HUDEP-2 (cell line): ENCODE data around the gene ZC3H11A.
A peak's percentile ranks its signal among the peaks of the same experiment; 100 is the strongest.
"Not testable (repeated sequence)": the region's sequence is repeated elsewhere in the genome, so short reads cannot be mapped to it uniquely, and the experiment has no call there.

Experiments
- DNase-seq, 76 experiments: peaks; one replicate each; lab custom pipeline; 2025; ENCODE audit not compliant: unreplicated experiment in 76 of 76; lab: John Stamatoyannopoulos, UW

The ZC3H11A gene

DNA sequence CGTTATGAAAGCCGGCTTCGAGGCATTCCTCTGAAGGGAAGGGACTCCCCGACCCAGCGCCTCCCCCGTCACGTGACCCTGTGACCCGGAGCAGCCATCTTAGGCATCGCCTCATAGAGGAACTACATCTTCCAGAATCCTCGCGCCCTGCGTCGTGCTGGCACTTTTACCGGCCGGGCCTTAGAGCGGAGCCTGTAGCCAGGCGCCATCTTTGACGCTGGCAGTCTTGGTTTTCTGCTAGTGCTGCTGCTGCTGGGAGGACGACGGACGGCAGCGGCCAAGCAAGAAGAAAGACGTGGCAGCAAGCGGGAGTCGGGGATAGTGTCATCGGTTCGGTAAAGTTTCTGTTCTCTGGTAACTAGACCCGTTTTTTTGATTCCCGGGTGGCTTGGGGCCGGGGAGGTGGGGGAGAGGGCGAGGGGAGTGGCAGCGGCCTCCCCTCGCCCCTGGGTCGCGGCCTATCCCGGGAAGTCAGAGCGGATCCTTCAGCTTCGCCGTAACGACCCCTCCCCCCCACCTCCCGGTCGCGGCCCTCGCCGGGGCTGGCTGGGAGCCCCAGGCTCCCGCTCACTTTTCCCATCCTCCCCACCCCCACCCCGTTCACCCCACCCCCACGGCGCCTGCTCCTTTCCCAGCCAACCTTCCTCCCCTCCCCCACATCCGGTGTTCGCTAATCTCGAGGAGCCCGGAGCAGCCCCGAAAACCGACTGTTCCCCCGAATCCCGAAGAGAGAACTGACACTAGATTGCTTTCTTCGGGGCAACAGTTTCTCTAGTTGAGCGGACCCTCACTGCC is at the start of gene ZC3H11A, which contains the start of gene ZBED6:
ZC3H11A (plus strand) TSS at position 183 of the 795 bp plus-strand sequence. CDS start 21,448 bp downstream, outside the sequence.
ZBED6 (plus strand) TSS at position 183 of the 795 bp plus-strand sequence. CDS start 1,900 bp downstream, outside the sequence.
- DNase-seq: peak in 75 of 76 experiments; percentile 57 to 98 (median 95)

DNA sequence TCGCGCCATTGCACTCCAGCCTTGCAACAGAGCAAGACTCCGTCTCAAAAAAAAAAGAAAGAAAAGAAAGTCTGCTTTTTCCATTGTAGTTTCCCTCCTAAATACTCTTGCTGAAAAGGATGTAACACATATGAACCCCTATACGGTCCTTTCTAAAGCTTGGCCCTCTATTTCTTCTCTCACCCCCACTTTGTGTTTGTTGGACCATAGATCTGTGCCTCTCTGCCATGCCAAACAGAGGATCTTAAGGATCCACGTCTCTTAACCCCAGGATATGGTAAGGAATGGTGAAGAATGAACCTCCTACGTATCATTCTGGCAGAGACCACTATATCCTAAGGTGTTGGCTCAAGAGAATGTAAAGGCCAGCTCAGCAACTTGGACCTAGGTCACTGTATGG is 49.1 kb upstream of the ZC3H11A start:
- no peak for DNase-seq

DNA sequence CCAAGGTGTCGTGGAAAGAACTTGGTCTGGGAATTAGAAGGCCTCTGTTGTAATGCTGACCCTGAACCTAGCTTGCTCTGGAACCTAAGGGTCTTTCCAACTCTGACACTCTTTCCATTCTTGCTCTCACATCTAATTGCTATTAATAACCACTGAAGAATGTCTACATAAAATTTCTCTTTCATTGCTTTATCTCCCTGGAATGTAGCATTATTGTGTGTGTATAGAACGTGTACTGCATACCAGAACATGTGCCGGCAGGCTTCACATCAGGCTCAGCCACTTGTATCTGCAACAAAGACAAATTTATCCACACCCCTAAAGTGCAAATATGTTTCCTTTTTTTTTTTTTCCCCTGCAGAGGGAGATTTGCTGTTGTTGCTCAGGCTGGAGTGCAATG is 44.4 kb upstream of the ZC3H11A start:
- no peak for DNase-seq

DNA sequence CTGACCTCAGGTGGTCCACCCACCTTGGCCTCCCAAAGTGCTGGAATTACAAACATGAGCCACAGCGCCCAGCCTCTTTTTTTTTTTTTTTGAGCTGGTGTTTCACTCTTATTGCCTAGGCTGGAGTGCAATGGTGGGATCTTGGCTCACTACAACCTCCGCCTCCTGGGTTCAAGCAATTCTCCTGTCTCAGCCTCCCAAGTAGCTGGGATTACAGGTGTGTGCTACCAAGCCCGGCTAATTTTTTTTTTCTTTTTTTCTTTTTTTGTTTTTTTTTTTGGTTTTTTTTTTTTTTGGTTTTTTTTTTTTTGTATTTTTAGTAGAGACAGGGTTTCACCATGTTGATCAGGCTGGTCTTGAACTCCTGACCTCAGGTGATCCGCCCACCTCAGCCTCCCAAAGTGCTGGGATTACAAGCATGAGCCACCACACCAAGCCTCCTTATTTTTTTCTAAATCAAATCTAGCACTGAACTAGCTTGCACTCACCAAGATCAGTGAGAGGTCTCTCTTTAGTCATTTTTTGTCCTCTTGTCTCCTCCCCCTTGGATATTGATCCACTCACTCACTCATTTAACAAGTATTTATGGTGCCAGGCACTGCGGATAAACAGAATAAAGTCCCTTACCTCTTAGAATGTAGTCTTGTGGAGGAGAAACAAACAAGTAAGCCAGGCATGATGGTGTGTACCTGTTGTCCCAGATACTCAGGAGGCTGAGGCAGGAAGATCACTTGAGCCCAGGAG is 43.6 kb upstream of the ZC3H11A start:
- not testable (repeated sequence) for DNase-seq

DNA sequence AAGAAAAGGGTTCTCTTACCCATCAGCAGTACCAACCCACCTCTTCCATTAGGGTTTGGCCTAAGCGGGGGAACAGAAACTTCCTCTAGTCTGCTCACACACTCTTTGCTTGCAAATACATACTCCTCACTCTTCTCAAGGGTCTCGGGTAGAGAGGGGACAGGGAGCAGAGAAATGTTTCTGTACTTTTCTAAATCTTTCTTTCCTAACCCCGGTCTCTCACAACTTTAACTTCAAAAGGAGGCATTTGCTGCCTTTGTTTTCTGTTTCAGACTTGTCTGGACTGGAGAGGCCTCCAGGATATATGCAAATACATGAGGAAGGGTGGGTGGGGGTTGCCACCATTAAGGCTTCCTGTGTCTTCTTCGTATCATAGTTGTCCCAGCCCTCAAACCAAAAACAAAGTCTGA is 41.0 kb upstream of the ZC3H11A start:
- DNase-seq: no peak

DNA sequence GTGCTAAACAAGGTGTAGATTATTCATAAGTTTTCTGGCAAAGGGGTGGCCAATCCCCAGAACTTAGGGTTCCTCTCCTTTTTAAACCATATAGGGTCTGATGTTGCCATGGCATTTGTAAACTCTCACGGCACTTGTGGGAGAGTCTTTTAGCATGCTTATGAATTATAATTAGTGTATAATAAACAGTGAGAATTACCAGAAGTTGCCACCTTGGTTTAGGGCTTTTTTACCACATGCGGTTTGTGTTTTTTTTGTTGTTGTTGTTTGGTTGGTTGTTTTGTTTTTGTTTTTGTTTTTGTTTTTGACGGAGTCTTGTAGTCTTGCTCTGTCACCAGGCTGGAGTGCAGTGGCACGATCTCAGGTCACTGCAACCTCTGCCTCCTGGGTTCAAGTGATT is 39.4 kb upstream of the ZC3H11A start:
- DNase-seq: no peak

DNA sequence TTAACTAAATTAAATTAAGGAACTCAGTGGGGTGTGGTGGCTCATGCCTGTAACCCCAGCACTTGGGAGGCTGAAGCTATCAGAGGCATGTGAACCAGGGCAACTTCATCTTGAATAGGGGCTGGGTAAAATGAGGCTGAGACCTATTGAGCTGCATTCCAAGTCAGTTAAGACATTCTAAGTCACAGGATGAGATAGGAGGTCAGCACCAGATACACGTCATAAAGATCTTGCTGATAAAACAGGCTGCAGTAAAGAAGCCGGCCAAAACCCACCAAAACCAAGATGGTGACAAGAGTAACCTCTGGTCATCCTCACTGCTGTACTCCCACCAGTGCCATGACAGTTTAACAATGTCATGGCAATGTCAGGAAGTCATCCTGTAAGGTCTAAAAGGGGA is 36.7 kb upstream of the ZC3H11A start:
- not testable (repeated sequence) for DNase-seq

DNA sequence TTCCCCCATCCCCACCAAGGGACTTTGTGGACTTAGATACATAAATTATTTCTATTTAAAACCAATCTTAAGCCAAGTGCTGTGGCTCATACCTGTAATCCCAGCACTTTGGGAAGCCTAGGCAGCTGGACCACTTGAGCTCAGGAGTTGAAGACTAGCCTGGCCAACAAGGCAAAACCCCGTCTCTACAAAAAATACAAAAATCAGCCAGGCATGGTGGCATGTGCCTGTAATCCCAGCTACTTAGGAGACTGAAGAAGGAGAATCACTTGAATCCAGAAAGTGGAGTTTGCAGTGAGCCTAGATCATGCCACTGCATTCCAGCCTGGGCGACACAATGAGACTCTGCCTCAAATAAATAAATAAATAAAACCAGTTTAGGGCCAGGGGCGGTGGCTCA is 34.9 kb upstream of the ZC3H11A start:
- DNase-seq: no peak

DNA sequence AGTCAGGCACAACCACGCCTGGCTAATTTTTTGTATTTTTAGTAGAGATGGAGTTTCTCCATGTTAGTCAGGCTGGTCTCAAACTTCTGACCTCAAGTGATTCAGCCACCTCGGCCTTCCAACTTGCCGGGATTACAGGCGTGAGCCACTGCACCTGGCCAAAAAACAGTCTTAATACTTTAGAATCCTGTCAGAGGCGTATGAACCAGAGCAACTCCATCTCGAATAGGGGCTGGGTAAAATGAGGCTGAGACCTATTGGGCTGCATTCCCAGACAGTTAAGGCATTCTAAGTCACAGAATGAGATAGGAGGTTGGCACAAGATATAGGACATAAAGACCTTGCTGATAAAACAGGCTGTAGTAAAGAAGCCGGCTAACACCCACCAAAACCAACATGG is 33.5 kb upstream of the ZC3H11A start:
- peak in 5 of 76 experiments; percentile 7 to 20 (median 13) for DNase-seq

DNA sequence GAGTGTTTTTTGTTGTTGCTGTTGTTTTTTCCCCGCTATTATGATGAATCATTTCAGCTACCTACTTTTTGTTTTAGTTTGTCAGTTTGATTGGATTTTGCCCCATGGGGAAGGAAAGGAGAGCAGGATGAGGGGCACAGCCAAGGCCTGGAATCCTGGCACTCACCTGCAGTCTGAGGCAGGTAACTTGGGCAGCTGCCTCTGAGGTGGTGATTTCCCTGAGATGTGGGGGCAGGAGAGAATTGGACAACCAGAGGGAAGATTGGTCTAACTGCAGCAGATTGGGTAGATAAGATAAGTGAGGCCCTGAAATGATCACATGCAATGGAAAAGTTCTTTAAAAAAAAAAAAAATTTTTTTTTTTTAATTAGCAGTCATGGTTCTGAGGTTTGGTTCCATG is 31.9 kb upstream of the ZC3H11A start:
- peak in 3 of 76 experiments; percentile 6 to 18 (median 7) for DNase-seq

DNA sequence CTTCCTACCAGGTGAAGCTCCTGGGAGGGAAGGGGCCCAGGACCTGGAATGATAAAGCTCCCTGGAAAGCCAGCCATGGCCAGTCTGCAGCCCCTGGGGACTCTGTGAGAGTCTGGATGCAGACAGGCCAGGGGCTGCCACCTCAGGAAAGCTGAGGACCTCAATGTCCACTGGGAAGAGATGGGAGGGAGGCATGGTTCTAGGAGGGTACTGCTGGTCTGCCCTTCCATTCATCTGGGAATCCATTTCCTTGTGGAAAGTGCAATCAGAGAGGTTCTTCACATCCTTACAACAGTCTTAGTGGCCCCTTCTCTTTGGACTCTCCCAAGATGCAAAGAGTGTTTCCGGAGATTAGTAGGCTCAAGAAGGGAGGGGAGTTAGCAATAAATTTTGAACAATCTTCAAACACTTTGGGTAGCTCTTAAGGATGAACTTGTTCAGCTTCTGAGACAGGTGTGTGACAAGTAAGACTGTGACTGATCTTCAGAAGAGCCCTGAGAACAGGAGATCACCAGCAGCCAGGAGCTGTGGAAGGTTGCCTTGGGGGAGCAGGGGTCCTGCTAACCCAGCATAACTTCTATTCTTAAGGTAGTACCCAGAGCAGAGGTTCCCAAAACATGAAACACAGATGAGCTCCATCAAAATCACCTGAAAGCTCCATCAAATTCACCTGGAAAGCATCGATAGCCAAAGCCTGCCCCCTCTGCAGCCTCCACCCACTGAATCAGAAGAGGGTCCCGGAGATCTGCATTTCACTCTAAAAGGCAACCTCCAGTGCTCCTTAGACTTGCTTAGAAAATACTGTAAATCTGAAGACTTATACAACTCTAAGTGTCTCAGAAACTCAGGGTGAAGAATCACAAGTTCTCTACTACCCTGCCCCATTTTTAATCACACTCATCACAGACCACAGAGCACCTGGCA is 31.1 kb upstream of the ZC3H11A start:
- DNase-seq: no peak

DNA sequence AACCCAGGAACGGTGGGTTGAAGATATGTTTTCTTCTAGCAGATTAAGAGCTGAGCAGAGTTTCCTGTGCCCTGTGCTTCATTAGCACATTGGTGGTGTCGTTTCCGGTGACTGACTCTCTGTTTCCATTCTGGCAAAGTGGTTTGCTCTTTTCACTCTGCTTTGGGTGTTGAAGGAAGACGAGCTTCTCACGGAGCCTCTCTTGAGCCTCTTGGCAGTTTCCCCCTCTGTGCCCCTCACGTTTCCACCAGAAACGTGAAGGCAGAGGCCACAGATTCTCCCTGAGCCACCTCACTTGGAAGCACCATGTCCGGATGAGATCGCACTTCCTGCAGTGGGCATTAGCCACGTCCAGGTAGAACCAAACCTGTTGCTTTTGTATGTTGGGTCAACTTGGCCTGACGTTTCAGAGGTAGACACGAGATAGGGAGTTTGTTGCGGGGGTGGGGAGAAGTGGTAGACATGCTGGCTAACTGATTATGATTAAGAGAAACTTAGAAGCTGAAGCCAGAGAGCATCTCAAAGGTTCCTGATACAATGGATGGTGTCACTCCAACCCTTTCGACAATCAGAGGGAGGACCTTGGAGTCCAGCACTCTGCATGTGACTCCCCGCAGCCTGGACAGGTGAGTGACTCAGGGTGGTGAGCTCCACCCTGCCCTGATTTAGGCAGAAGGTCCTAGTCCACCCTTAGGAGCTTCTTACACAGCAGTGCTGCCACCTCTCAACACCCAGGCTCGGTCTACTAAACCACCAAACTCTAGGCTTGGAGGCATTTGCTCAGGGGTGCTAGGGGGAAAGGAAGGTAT is 30.2 kb upstream of the ZC3H11A start, which contains the start of gene LAX1:
LAX1 (plus strand) TSS at position 155 of the 809 bp plus-strand sequence; CDS start at position 538, 383 bp downstream.
- no peak for DNase-seq

DNA sequence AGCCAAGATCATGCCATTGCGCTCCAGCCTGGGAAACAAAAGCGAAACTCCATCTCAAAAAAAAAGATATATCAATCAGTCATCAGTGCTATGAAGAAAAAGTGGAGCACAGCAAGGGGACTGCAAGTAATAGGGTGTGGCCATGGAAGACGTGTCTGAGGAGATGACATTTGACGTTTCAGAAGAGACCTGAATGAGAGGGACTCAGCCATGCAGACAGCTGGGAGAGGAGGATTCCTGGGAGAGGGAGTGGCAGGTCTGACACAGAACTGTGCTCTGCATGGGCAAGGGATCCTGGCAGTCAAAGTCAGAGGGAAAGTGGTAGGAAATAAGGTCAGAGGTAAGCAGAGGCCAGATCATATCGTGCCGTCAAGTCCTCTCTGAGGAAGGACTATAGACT is 27.2 kb upstream of the ZC3H11A start:
- DNase-seq: no peak

DNA sequence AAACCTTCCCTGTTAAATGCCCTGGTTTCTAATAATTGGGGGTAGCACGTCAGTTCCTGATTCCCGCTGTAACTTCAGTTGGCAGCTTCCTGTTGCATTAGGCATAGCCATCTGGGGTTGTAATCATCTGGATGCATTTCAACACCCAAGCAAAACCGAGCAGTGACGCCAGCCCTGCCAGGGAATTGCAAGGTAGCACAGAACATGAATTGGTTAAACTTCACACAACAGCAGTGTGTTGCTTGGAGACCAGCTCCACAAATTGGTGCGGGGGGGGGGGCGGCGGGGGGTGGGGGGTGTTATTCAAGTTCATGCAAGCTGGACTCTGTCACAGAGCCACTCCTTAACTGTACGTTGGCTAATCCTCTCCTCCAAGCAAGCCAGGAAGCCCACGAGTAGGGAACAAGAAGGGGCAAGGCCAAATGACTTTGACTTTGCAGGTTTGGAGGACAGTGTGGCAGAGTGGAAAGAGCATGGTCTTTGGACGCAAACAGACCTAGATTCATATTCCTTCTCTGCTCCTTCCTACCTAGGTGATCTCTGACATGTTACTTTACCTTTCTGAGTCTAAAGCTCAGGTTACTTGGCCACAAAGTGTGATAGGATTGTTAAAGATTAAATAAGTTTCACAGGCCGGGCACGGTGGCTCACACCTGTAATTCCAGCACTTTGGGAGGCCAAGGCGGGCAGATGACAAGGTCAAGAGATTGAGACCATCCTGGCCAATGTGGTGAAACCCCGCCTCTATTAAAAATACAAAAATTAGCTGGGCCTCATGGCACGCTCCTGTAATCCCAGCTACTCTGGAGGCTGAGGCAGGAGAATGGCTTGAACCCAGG is 25.7 kb upstream of the ZC3H11A start:
- DNase-seq: peak in 1 of 76 experiments; percentile 26

DNA sequence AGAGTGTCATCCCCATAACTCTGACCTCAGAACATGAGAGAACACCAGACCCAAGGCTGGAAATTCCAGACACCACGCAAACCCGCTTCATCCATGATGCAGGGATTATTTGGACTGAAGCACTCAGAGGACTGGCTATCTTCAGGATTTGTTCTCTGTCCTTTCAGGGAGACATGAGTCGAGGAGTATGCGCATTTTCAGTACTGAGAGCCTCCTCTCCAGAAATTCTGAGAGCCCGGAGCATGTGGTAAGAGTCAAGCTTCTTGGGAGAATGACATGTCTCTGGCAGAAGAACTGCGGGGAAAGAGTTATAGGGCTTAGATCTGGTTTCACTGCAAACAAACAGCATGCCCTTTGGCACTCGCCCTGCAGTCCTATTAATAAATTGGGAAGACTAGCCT is 23.5 kb upstream of the ZC3H11A start:
- DNase-seq: no peak

DNA sequence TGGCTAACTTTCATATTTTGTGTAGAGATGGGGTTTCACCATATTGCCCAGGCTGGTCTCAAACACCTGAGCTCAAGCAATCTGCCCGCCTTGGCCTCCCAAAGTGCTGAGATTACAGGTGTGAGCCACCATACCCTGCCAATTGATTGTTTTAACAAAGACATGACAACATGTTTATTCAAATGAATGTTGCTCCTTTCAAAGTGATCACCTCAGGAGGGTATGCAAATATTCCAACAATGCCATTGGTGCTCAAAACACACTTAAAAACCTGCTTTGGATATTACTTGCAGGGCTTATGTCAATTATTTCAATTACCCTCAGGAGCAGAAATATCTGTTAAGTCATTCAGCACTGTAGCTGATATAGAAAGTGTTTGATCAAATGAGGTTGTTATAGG is 22.6 kb upstream of the ZC3H11A start:
- DNase-seq: no peak

DNA sequence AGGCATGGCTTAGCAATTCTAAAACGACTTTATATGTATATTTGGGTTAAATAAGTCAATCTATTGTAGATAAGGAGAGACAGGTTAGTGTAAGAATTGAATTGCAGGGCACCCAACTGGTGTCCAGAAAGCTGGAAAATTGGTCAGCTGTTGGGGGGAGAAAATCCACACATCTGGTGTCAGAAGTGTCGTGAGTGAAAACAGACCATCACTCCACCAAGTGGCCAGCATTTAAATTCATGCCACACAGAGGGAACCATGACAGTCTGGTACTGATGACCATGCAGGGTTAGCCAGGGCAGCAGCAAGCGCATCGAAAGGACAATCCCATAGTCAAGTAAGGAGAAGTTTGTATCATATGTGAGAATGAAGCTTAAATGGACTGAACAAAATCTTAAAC is 18.8 kb upstream of the ZC3H11A start:
- DNase-seq: peak in 2 of 76 experiments; percentile 11 to 40

DNA sequence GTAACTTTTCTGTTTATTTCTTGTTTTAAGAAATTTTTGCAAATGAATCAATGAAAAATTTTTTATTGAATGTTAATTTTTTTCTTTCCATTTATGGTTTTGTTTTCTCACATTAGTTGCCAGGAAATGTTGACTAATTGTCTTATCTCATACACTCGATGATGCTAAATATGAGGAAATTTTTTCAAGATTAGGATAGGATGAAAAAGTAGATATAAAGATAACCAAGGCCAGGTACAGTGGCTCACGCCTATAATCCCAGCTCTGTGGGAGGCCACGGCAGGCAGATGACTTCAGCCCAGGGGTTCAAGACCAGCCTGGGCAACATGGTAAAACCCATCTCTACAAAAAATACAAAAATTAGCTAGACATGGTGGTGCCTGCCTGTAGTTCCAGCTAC is 17.8 kb upstream of the ZC3H11A start:
- no peak for DNase-seq

DNA sequence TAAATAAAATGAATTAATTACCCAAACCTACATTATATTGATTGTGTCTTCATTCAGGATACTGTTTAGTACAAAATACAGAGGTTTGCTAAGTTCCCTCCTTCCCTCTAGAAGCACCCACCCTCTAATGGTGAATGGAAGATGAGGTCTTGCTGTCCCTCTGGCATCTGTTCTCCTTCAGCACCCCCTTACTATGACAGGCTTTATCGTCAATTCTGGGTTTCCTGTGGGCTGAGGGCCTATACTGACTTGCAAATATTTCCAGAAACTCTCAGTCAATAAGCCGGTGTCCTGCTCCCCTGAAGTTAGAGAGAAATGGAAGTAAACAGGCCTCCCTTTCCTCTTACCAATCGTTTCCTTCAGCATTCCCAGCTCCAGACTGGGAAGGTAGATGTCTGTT is 17.3 kb upstream of the ZC3H11A start:
- DNase-seq: no peak
